Measurements from ENCODE around the gene VASH1.

GRCh38 chr14:76776428-76777251 is 15.4 kb downstream of the VASH1 start:
- TF ChIP-seq TAF1 (IDR thresholded peaks at IDR 0.05; ENCODE audit: low read depth), result no peak
- TF ChIP-seq YY1 (IDR thresholded peaks at IDR 0.05; ENCODE audit: low read depth), result no peak
